NCI-H187 (cell line): Measurements from ENCODE around the gene SEC11A.
"Not testable (repeated sequence)": the region's sequence is repeated elsewhere in the genome, so short reads cannot be mapped to it uniquely, and the experiment has no call there.

ENCODE experiments used
- DNase-seq, 2 experiments: peaks; one replicate each; lab custom pipeline; 2025; lab: John Stamatoyannopoulos, UW

The SEC11A gene

DNA sequence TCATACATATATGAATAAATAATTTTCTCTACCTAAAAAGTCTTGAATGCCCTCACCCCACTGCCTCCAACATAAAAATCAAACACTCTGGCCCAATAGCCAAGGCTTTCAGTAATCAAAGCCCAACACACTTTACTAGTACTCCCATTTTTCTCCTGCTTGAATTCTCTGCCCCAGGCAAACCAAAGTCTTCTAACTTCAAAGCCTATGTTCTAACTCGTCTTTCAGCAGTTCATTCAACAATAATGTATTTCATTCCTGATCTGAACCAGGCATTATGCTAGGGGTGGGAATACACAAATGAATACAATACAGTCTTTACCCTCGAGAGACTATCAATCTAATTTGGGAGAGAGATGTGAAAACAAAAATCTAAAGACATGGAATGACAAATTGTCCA, 21.1 kb upstream of the SEC11A start:
- no peak for DNase-seq

DNA sequence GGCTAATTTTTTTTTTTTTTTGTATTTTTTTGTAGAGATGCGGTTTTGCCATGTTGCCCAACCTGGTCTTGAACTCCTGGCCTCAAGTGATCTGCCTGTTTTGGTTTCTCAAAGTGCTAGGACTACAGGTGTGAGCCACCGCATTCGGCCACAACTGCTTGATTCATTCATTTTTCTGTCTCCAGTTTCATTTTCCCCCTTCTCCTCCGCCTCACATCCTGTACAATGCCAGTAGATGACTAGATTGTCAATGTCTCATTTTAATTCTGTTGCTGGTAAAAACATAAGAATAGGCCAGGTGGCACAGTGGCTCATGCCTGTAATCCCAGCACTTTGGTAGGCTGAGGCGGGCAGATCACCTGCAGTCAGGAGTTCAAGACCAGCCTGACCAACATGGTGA, 20.4 kb upstream of the SEC11A start:
- DNase-seq: no peak

DNA sequence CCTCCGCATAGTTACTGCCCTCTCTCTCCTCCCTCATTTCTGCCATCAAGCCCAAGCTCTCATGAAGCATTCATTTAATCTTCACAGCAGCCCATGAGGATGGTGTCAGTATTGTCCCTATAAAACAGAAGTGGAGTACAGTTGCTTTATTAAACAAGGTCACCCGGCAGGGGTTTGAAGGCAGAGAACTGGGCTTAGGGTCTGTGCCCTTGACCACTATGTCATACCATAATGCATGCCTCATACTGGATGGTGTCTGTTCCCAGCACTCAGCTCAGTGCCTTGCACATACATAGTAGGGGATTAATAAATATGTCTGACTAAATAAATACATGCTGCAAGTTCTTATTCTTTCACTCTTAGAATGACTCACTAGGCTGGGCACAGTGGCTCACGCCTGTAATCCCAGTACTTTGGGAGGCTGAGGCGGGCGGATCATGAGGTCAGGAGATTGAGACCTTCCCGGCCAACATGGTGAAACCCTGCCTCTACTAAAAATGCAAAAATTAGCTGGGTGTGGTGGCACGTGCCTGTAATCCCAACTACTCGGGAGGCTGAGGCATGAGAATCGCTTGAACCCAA, 19.6 kb upstream of the SEC11A start:
- DNase-seq: not testable (repeated sequence)

DNA sequence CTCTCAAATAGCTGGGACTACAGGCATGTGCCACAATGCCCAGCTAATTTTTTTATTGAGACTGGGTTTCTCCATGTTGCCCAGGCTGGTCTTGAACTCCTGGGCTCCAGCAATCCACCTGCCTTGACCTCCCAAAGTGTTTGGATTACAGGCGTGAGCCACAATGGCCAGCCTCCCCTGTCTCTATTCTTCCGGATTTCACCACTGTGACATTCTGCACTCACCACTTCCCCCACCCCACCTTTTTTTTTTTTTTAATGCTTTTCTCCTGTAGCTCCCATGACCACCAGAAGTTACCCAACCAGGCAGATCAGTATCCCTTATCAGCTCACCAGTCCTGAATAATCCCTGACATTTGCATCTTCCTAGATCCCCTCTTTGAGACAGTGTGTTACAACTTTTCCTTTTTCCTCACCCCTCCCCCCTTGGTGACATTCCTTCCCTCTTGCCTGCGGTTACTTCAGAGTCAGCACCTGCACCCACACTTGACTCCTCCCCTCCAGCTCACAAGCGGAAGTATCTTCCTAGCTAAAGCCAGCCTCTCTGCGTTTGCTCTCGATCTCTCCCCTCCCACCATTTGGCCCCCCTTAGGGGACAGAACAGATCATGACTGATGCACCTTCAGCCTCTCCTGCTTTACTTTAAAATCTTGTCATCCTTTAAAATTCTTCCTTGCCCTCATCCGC, 19.0 kb upstream of the SEC11A start:
- DNase-seq: peak in 1 of 2 experiments; percentile 33

DNA sequence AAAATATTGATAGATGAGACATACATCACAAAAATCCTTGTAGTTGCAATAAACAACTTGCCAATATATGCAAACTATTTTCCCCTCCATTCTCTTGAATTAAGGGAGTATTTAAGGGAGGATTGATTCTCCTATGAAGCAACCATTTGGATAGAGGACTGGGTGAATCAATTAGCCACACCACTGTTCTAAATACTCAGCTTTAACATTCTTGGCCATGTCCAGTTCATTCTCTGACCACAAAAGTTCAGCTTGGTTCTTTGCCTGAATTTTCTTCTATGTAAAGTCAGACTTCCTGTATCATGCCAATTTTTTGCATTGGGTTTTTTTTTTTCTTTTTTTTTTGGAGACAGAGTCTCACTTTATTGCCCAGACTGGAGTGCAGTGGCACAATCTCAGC, 15.8 kb upstream of the SEC11A start:
- no peak for DNase-seq

DNA sequence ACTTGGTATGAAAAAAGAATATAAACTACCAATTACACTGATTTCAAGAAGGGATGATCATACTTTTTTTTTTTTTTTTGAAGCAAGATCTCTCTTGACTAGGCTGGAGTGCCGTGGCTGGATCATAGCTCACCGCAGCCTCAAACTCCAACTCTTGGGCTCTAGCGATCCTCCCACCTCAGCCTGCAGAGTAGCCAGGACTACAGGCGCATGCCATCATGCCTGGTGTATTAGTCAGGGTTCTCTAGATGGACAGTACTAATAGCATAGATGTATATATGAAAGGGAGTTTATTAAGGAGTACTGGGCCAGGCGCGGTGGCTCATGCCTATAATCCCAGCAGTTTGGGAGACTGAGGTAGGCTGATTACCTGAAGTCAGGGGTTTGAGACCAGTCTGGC, 11.5 kb upstream of the SEC11A start:
- DNase-seq: no peak

DNA sequence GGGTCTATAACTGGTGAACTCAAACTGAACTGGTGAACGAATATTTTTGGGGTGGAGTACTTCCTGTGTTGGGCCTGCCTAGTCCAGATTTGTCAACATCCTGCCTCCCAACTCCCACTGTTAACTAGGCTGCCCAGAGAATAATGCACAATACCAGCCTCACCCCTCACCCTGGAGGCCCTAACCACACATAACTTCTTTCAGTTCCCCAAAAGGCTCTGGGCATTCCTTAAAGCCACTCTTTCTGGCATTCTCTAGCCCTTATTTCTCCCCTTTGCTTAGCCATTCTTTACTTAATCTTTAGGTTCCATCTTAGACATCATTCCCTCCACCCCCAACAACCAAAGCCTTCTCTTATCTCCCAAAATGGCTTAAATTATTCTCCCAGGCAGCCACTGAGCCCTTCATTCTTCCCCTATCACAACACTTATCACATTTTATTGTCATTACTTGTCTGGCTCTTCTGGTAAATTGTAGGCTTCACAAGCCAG, 9.1 kb upstream of the SEC11A start:
- no peak for DNase-seq

DNA sequence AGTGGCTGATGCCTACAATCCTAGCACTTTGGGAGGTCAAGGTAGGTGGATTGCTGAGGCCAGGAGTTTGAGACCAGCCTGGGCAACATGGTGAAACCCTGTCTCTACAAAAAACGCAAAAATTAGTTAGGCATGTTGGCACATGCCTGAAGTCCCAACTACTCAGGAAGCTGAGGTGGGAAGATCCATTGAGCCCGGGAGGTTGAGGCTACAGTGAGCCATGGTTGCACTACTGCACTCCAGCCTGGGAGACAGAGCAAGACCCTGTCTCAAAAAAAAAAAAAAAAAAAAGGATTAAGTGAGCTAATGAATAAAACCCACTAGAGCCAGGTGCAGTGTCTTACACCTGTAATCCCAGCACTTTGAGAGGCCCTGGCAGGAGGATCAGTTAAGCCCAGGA, 6.7 kb upstream of the SEC11A start:
- DNase-seq: no peak

DNA sequence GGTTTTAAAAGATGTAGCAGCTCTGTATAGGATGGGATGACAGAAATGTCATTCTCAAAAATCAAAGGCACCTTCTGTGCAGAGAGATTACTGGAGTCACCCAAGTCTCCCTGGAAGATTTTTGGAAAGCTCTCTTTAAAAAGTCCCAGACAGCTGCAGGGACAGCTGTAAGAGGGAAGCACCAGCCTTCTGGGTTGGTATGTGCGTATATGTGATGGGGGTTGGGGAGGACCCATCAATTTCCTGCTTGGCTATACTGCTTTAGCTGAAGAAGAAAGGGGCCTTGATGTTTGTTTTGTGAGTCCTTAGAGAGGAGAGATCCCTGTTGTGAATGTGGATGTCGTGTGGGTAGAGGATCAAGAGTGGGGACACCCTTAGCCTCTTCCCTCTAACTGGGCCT, 5.4 kb upstream of the SEC11A start:
- no peak for DNase-seq

DNA sequence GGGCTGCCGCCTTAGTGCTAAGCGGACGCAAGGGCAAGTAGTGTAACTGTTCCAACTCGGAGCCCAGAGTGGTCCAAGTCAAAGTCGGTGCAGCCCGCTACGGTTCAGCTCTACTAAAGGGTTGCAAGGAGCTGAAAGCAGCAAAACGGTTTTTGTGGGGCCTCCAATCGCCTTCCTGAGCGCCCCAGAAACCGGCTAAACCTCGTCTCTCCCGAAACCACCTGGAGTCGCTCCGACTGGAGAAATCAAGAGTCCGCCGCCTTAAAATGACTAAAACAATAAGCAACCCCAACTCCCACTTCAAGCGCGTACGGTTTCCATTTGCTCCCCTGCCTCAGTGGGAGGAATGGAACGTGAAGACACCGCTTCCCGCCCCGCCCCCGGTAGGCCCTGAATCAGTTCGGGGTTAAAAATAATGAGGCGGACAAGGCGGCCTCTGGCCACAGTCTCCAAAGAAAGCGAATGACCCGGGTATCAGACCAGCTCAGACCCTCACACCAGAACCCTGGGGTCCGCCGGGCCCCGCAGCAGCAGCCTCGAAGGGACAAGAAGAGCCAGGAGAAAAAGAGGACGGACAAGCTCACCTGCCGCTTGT, 401 bp downstream of the SEC11A start:
- no peak for DNase-seq

DNA sequence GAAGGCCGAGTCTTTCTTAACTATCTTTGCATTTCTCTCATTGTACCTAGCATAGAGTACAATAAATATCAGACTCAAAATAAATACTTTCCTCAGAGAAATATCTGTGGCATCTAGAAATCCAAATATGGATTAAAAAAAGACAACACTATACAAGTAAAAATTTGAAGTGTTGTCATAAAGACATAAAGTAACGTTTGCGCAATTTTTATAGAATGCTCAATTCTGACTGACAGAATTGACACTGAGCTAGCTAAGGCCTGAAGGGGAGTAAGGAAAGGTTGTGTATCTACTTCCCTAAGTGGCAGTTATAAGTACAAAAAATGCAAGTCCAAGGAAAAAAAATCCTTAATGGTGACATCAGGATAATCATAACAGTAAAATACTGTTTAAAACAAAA, 1.1 kb downstream of the SEC11A start:
- no peak for DNase-seq

DNA sequence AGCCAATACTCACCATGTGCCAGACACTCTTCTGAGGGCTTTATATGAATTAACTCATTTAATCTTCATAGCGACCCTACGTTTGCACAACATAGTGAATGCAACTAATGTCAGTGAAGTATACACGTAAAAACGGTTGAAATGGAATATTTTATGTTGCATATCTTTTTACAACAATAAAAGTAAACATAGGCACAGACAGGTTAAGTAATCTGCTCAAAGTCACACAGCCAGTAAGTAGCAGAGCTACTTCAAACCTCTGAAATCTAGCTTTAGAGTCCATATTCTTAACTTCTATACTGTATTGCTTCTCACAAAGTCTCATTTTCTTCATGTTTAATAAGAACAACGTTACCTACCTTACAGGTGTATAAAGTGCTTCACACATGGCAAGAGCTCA, 1.6 kb downstream of the SEC11A start:
- DNase-seq: no peak

DNA sequence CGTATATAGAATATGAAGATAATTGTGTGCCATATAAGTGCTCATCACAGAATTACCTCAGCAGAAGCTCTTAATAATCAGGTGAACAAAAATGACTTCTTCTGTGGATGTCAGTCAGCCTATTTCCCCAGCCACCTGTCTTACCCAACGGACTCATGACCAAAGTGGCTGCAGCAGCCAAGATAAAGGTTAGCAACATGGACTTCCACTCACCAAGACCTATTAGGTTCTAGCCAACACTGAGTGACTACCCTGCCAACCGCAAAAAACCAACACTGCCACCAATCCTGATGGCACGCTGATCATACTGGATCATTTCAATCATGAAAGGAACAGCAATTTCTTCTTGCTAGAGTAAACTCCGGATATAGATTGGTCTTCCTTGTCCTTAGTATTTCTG, 12.1 kb downstream of the SEC11A start:
- no peak for DNase-seq

DNA sequence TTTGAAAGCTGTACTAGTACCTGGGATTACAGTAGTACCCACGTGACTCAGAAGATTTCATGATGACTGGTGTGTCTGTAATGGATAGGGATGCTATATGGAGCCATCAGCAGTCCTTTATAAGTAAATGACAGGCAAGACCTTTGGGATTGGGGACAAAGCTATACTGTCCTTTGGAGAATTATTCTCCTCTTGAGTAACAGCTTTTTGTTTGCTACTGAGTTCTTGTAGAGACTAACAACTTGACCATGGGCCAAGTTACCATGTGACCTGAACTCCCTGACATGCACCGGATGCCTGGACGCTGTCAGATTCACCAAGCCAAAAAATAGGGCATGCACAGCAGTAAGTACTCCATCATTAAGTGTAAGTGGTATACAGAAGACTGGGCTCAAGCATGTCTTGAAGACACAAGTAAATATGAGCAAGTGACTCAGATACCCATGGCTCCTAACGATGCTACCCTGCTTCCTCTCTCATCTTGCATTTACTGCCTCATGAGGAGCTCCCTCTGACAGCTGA, 12.9 kb downstream of the SEC11A start:
- no peak for DNase-seq

DNA sequence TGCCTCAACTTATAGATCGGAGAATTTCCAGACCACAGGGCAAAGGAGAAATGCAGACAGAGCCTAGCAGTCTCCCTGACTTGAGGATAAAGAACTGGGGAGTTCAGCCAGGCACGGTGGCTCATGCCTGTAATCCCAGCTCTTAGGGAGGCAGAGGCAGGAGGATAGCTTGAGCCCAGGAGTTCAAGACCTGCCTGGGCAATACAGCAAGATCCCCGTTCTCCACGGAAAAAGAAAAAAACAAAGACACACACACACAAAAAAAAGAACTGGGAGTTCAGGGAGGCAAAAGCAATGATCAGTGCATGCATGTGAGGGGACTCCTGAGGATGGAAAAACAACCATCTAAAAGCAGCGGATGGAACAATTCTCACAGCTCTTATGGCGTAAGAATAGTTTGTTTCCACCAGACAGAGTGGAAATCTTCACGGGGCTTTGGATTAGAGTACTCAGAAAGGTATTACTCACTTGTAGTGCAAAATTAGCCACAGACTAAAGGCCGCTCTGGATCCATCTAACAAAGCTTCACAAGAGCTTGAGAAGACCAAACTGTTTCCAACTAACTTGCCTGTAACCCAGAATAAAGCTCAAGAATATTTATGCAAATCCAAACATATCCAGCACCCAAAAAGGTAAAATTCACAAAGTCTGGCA, 16.3 kb downstream of the SEC11A start:
- DNase-seq: no peak

DNA sequence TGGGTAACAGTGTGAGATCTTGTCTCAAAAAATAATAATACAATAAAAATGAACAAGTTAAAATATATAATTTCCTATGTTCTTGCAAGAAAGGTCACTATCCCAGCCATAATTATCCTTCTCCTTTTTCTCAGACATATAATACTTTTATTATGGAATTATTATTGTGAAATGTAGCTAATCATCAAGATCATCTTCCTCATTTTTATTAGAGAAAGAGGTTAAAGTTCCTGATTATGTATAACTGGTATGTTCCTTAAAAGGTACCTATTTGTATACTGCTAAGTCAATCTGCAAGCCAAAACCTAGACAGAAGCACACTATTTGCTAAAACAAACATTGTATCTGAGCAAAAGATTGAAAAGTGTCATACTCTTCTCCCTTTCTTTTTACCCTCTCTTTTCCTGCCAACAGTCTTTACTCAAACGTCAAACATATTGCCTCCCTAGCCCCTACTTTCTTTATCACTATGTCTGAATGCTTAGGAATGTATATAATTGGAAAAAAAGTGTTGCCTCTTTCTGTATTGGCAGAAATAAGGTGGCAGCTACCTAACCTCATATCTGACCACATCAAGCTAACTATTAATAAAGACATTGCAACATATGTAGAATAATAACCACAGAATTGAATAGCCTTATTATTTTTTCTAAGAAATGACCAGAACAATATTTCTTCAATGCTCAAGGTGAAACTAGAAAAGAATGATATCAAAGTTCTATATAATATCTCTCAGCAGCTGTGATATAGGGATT, 18.5 kb downstream of the SEC11A start:
- DNase-seq: no peak

DNA sequence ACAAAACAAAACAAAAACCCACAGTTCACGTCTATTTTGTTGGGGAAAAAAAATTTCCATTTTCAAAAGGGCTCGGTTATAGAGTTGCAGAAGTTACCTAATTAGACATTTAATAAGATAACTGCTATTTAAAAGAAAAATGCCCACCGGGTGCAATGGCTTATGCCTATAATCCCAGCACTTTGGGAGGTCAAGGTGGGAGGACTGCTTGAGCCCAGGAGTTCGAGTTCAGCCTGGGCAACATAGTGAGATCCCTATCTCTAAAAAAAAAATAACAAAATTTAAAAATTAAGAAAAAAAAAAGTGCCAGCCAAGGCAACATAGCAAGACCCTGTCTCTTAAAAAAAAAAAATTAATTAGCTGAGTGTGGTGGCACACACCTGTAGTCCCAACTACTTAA, 19.2 kb downstream of the SEC11A start:
- no peak for DNase-seq

DNA sequence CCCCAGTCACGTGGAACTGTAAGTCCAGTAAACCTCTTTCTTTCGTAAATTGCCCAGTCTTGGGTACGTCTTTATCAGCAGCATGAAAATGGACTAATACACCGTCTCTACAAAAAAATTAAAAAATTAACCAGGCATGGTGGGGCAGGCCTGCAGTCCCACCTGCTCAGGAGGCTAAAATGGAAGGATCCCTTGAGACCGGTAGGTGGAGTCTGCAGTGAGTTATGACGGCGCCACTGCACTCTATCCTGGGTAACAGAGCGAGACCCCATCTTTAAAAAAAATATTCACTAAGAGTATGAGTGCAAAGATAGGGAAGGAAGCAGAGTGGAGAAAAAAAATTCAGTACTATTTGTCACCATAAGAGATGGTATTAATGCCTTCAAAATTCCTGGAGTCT, 25.6 kb downstream of the SEC11A start:
- DNase-seq: no peak

DNA sequence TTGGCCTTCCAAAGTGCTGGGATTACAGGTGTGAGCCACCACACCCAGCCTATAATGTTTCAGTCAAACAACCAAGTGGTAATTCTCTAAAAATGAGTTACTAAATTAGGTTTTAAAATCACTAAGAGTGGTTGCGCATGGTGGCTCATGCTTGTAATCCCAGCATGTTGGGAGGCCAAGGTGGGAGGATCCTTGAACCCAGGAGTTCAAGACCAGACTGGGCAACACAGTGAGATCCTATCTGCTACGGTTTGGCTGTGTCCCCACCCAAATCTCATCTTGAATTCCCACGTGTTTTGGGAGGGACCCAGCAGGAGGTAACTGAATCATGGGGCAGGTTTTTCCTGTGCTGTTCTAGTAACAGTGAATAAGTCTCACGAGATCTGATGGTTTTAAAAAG, 26.1 kb downstream of the SEC11A start:
- DNase-seq: no peak

DNA sequence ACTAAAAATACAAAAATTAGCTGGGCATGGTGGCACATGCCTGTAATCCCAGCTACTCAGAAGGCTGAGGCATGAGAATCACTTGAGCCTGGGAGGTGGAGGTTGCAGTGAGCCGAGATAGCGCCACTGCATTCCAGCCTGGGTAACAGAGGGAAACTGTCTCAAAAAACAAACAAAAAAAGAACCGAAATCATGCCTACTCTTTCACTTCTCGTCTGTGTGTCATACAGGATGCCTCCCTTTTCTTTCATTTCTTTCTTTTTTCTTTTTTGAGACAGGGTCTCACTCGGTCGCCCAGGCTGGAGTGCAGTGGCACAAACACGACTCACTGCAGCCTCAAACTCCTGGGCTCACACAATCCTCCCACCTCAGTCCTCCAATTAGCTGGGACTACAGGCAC, 29.5 kb downstream of the SEC11A start:
- not testable (repeated sequence) for DNase-seq

DNA sequence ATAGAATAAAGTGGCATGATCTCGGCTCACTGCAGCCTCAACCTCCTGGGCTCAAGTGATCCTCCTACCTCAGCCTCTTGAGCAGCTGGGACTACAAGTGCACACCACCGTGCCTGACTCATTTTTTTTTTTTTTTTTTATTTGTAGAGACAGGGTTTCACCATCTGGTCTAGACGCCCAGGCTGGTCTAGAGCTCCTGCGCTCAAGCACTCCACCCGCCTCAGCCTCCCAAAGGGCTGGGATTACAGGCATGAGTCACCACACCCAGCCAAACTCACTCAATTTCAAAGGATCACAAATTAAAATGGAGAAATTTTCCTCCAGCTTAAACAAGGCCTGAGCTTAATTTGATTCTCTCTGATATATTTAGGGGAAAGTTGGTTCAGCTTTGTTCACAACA, 30.6 kb downstream of the SEC11A start:
- DNase-seq: no peak

DNA sequence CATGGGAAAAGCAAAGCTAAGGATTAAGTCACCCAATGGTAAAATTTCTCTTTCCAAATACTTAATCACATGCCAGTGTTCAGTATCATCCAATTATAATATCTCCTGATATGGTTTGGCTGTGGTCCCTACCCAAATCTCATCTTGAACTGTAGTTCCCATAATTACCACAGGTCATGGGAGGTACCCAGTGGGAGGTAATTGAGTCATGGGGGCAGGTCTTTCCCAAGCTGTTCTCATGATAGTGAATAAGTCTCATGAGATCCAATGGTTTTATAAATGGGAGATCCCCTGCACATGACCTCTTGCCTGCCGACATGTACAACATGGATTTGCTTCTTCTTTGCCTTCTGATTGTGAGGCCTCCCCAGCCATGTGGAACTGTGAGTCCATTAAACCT, 31.8 kb downstream of the SEC11A start:
- no peak for DNase-seq
